Thyroid gland (tissue), 4 donors: ENCODE data around the gene DNASE1L3.

Source experiments
- POLR2A ChIP-seq, 2 donors: fragments of 450-650 bp; IDR thresholded peaks; one replicate each; pipeline ENCODE4 v1.6.1; 2017; ENCODE audit warnings: antibody characterized with exemption in 2 of 2, mild to moderate bottlenecking in 2 of 2, moderate library complexity in 1 of 2
- TF ChIP-seq, protein P1 (sequence below), 6 experiments: fragments of 200-600 bp in 3 of 6; fragments of 450-650 bp in 3 of 6; sonication (generic) in 3 of 6; IDR thresholded peaks; one replicate each; pipeline ENCODE4 v1.5.1; 2016 to 2019; ENCODE audit warnings: antibody characterized with exemption in 6 of 6, mild to moderate bottlenecking in 2 of 6, inconsistent platforms in 1 of 6, moderate library complexity in 1 of 6

DNA sequence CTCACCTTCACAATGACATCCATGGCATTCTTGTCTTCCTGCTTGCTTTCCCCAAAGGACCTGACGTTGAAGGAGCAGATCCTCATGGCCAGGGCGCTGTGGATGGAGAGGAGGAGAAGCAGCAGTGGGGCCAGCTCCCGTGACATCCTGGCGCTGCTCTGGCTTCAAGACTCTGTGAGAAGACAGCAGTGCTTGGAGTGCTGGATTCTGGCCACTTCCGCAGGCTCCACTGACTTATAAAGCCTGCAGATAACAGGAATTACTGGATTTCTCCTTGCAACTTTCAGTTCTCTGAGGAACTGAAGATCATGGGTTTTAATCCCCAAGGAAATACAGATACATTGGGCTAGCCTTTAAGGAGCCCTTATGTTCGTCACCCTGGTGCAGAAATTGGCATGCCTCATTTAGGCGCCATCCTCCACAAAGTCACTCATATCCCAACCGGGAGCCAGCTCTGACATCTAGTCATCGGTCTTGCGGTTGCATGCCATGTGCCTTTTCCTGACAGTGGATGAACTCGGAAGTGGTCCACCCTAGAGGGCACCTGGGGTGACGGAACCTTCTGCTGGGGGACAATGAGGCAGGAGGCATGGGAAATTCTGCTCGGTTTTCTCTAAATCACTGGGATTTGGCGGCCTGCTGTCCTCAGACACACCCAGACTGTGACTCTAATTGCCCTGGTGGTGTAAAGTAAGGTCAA is at the start of gene DNASE1L3:
- TF ChIP-seq, protein P1, sequence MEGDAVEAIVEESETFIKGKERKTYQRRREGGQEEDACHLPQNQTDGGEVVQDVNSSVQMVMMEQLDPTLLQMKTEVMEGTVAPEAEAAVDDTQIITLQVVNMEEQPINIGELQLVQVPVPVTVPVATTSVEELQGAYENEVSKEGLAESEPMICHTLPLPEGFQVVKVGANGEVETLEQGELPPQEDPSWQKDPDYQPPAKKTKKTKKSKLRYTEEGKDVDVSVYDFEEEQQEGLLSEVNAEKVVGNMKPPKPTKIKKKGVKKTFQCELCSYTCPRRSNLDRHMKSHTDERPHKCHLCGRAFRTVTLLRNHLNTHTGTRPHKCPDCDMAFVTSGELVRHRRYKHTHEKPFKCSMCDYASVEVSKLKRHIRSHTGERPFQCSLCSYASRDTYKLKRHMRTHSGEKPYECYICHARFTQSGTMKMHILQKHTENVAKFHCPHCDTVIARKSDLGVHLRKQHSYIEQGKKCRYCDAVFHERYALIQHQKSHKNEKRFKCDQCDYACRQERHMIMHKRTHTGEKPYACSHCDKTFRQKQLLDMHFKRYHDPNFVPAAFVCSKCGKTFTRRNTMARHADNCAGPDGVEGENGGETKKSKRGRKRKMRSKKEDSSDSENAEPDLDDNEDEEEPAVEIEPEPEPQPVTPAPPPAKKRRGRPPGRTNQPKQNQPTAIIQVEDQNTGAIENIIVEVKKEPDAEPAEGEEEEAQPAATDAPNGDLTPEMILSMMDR (IDR thresholded peaks at IDR 0.05): no peak
- no peak for TF ChIP-seq POLR2A (IDR thresholded peaks at IDR 0.05)
